ENCODE data around the gene CYFIP2. TPM values are rescaled to one million over a fixed set of nuclear protein-coding genes. Genes with fewer than 3 reads are reported as not detected.

CYFIP2 gene
- total RNA-seq, 4 donors from 2014 or later, result 4.1 to 11.9 (median 6.0) TPM

- TF ChIP-seq CTCF (IDR thresholded peaks at IDR 0.05; ENCODE audit: low read depth), result no peak
Observed at GRCh38 chr5:157303023-157303422, 37.1 kb downstream of the CYFIP2 start.

- no peak for TF ChIP-seq CTCF (IDR thresholded peaks at IDR 0.05; ENCODE audit: low read depth)
Observed at GRCh38 chr5:157303667-157304327, 37.9 kb downstream of the CYFIP2 start.

- TF ChIP-seq CTCF (IDR thresholded peaks at IDR 0.05; ENCODE audit: low read depth), result no peak
Observed at GRCh38 chr5:157306081-157306480, 40.2 kb downstream of the CYFIP2 start.

- TF ChIP-seq CTCF (IDR thresholded peaks at IDR 0.05; ENCODE audit: low read depth), result no peak
Observed at GRCh38 chr5:157306692-157307471, 41.0 kb downstream of the CYFIP2 start.

- no peak for TF ChIP-seq CTCF (IDR thresholded peaks at IDR 0.05; ENCODE audit: low read depth)
Observed at GRCh38 chr5:157308836-157309465, 43.0 kb downstream of the CYFIP2 start.

- TF ChIP-seq CTCF (IDR thresholded peaks at IDR 0.05; ENCODE audit: low read depth), result no peak
Observed at GRCh38 chr5:157309796-157310195, 43.9 kb downstream of the CYFIP2 start.

GRCh38 chr5:157311595-157311994, 45.7 kb downstream of the CYFIP2 start:
- no peak for TF ChIP-seq CTCF (IDR thresholded peaks at IDR 0.05; ENCODE audit: low read depth)
